SKM-1 (cell line): Measurements from ENCODE around the gene CUL1.

Experiments
- DNase-seq: peaks from one replicate; lab custom pipeline; 2025; ENCODE audit not compliant: unreplicated experiment; lab: John Stamatoyannopoulos, UW

The CUL1 gene

DNA sequence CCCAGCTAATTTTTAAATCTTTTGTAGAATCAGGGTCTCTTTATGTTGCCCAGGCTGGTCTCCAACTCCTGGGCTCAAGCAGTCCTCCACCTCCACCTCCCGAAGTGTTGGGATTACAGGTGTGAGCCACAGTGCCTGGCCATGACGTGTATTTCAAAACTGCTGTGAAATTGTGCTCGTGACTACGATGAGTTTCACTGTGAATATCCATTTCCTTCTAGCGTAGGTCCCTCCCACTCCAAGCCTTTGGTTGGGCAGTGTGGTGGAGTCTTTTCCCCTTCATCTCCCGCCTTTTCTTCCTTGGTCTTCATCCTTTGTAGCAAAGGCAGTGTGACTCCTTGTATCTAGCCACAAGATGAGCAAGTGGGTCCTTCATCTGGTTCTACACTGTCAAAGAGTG is 56.2 kb downstream of the CUL1 start:
- no peak for DNase-seq

DNA sequence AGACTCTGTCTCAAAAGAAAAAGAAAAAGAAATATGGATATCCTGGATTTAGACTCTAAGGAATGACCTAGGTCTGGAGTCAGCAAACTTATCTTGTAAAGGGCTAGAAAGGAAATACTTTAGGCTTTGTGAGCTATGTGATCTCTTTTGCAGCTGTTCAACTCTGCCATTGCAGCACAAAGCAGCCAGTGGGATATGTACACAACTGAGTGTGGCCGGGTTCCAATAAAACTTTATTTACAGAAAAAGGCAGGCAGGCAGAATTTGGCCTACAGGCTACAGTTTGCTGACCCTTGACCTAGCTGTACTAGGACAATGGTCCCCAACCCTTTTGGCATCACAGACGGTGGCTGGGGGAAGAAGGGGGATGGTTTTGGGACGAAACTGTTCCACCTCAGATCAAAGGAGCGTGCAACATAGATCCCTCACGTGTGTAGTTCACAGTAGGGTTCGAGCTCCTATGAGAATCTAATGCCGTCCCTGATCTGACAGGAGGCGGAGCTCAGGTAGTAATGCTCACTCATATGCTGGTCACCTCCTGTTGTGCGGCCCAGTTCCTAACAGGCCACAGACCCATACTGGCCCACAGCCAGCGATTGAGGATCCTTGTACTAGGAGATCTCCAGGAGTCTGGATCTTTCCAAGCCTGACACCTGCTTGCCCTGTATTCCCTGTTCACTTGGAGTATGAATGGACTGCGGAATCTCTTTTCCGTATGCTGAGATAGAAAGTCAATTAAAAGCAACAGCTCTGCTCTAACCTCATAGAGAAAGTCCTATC is 63.0 kb downstream of the CUL1 start:
- no peak for DNase-seq

DNA sequence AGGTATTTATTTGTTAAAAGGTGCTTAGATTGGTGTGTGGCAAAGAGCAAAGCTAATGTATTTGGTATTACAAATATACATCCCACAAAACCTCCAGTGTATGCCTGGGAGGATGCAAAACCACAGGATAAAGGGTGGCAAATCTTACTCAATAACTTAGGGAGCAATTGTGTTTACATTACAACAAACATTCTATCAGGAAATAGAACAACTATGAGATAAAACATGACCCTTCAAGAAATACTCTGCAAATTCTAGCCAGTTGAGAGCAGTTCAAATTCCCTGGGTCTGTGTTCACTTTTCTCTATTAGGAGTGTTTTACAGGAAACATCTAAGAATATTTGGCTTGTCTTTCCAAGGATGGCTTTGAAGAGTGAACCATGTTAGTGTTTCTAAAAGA is 64.9 kb downstream of the CUL1 start:
- DNase-seq: no peak

- DNase-seq: no peak
Measured at GRCh38 chr7:148770004-148770403, 71.3 kb downstream of the CUL1 start.

GRCh38 chr7:148772297-148773089 is 73.8 kb downstream of the CUL1 start:
- DNase-seq: no peak

- no peak for DNase-seq
Measured at GRCh38 chr7:148773334-148773733, 74.6 kb downstream of the CUL1 start.

DNA sequence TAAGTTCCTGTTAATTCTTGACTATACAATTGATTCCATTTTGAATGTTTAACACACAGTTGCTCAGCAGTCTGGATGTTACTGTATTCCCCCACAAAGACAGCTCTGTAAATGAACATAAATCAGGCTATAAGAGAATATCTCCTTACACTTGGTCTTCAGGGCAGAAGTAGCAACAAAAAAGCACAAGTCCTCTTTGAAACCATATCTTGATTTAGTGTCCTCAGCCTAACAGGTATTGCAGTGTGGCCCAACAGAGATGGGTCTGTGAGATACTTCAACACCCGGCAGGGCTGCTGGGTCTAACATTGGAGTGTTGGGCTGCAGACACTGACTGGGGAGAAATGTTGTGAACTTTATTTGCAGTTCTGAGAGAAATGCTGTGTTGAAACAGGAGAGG is 75.8 kb downstream of the CUL1 start:
- DNase-seq: no peak

DNA sequence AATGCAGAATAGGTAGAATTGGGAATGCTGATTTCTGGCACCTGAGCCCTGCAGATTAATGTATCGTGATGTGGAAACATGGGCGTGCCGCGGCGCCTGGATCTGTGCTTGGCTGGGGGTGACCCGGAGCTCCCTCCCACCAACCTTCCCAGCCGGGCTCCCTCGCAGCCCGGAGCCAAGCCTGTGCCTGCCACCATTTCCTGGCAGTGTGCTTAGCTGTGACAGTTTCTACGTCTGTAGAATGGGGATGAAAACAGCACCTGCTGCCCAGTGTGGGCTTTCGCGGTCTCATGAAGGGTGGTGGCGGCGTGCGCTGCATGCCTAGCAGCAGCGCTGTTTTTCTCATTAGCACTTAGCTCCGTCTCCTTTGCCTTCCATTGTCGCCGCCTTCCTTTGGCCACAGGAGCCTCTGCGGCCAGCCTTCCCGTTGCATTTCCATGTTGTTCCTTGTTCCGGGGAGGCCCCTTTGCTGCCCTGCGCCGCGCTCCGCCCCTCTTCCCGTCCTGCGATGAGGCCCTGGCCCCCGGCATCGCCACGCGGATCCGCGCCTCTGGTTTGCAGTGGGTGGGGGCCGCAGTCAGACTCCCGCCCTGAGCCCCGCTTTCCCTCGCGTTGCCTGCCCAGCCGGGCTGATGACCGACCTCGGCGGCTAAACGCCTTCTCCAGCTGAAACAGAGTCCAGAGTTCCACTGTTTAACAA is 84.2 kb downstream of the CUL1 start:
- DNase-seq: no peak

DNA sequence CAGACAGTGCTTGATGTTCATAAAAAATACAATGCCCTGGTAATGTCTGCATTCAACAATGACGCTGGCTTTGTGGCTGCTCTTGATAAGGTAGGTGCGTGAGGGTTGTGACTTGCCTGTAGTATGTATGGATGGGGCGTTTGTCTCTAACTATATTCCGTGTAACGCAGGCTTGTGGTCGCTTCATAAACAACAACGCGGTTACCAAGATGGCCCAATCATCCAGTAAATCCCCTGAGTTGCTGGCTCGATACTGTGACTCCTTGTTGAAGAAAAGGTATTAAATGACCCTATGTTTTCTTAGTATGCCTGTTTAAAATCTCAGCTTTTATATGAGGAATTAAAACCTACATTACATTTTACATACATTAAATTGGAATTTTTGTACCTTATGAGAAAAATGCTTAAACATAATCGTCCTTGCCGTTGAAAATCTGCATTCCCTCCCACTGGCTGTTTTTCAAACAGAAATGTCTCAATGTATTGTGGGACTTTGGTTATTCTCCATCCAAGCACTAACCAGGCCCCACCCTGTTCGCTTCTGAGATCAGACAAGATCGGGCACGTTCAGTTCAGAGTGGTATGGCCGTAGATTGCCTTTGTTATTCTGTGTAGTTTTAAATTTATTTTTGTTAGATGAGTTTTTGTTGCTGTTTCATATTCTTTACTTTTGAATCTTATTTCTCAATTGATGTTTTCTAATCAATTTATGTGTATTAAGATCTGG is 85.3 kb downstream of the CUL1 start:
- DNase-seq: no peak

DNA sequence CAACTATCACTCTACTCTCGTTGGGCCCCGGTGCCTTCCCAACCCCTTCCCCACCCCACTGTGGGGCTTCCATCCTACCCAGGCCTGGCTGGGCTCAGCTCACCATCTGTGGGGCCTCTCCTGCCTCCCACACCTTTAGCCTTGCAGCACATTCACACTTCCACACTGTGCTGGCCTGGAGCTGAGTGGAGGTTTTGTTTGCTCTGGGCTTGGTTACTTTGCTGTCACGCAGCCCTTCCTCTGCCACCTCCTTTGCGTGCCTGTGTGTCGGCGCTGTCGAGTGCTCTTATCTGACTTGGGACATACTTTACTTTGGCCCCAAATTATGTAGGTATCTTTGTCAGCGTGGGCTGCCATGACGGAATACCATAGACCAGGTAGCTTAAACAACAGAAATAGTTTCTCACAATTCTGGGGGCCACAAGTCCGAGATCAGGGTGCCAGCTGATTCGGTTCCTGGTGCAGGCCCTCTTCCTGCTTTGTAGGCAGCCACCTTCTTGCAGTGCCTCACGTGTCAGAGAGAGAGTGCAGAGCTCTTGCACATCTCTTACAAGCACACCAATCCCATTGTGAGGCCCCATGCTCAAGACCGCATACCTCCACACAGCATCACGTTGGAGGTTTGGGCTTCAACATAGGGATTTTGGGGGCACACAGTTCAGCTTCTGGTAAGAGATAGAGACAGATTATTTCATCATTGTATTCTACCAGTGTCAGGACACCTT is 89.0 kb downstream of the CUL1 start:
- DNase-seq: no peak

GRCh38 chr7:148789220-148789619 is 90.5 kb downstream of the CUL1 start:
- no peak for DNase-seq

GRCh38 chr7:148790131-148790726 is 91.5 kb downstream of the CUL1 start:
- DNase-seq: no peak

DNA sequence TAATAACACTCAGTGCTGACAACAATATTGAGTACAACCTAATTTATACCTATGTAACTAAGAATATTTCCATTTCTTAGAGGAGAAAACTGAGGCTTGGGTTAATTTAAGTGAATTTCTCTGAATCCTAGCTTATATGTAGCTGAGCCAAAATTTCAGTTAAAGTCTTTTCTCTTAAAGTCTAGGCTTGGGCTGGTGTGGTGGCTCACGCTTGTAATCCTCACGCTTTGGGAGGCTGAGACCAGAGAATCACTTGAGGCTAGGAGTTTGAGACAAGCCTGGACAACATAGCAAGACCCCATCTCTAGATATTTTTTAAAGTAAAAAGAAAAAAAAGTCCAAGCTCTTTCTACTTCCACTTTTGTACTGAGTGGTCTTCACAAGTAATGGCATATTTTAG is 92.1 kb downstream of the CUL1 start:
- DNase-seq: no peak

DNA sequence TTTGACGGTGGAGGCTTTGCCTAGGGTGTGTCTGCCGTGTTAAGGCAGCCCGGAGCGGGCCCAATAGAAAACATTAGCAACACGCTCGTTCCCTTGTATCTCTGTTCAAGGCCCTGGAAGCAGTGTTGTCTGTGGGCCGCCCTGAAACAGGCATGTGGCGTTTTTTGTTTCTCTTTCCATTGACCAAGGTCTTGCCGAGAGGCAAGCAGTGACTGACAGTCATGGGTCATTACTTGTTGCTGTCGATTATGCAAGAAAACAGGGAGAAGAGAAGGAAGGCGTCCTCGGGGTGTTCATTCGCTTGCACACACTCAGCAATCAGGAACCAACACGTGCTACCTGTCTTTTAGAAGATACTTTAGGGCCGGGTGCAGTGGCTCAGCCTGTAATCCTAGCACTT is 92.8 kb downstream of the CUL1 start:
- no peak for DNase-seq

DNA sequence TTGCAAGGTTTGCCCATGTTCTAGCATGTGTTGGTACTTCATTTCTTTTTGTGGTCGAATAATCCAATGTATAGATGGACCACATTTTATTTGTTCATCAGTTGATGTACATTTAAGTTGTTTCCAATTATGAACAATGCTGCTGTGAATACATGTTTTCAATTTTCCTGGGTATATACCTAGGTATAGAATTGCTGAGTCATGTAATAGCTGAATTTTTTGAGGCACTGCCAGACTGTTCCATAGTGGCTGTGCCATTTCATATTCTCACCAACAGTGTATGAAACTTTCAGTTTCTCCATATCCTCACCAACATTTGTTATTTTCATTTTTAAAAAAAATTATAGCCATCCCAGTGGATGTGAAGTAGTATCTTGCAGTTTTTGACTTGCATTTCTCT is 94.9 kb downstream of the CUL1 start:
- no peak for DNase-seq

- DNase-seq: no peak
Measured at GRCh38 chr7:148794476-148794875, 95.8 kb downstream of the CUL1 start.

- DNase-seq: no peak
Measured at GRCh38 chr7:148796841-148797240, 98.1 kb downstream of the CUL1 start.

GRCh38 chr7:148799893-148800555 is 101.3 kb downstream of the CUL1 start:
- no peak for DNase-seq

- no peak for DNase-seq
Measured at GRCh38 chr7:148800677-148801076, 102.0 kb downstream of the CUL1 start.

GRCh38 chr7:148802101-148802493 is 103.4 kb downstream of the CUL1 start:
- DNase-seq: no peak
